GM19372 (cell line): Measurements from ENCODE around the gene CRYGA.

Experiments used
- ATAC-seq: cut with Tn5 transposase; IDR thresholded peaks from one replicate; pipeline ENCODE4 v1.9.1; 2021; ENCODE audit warnings: mild to moderate bottlenecking, low read depth, moderate library complexity; ENCODE audit not compliant: unreplicated experiment

Gene CRYGA, protein sequence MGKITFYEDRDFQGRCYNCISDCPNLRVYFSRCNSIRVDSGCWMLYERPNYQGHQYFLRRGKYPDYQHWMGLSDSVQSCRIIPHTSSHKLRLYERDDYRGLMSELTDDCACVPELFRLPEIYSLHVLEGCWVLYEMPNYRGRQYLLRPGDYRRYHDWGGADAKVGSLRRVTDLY

DNA sequence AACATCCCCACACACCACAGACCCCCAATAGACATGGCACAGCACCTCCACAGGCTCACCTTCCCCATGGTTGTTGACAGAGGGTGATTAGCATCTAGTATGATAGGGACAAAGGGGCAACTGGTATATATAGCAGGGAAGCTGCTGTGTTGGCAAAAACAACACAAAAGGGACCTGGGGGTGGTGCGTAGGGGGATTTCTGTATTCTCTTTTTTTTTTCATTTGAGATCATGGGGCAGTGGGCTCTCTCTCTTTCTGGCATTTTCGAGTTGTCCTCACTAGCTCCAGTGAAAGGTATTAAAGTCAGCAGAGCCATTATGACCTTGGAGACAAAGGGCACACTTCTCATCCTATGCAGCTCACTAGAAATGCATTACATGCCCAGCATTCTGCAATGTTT is at the start of gene CRYGA:
TSS of gene CRYGA (minus strand) at position 101 of the 400 bp plus-strand sequence. CDS start at position 68, 33 bp downstream.
- no peak for ATAC-seq

DNA sequence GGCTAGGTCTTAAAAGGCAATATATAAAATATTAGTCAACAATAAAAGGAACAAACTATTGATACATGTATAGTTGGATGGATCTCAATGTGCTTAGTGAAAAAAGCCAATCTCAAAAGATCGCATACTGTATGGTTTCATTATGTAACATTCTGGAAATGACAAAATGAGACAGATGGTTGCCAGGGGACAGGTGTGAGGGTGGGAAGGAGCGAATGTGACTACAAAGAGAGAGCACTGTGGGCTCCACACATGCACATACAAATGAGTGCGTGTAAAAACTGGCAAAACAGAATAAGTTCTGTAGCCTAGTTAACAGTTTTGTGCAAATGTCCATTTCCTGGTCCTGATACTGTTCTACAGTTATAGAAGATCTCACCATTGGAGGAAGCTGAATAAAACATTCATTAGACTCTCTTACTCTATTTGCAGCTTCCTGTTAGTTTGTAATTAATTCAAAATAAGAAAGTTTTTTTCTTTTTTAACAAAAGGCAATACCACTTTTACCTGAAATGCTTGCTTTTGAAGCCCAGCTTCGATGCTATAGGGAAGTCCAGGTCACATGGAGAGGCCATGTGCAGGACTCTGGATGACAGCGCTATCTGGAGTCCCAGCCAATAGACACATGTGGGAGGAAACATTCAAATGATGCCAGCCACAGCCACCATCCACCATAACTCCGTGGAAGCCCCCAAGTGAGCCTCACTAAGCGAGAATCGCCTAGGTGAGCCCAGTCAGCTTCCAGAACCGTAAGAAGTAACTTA is 47.5 kb upstream of the CRYGA start:
- ATAC-seq = no peak

DNA sequence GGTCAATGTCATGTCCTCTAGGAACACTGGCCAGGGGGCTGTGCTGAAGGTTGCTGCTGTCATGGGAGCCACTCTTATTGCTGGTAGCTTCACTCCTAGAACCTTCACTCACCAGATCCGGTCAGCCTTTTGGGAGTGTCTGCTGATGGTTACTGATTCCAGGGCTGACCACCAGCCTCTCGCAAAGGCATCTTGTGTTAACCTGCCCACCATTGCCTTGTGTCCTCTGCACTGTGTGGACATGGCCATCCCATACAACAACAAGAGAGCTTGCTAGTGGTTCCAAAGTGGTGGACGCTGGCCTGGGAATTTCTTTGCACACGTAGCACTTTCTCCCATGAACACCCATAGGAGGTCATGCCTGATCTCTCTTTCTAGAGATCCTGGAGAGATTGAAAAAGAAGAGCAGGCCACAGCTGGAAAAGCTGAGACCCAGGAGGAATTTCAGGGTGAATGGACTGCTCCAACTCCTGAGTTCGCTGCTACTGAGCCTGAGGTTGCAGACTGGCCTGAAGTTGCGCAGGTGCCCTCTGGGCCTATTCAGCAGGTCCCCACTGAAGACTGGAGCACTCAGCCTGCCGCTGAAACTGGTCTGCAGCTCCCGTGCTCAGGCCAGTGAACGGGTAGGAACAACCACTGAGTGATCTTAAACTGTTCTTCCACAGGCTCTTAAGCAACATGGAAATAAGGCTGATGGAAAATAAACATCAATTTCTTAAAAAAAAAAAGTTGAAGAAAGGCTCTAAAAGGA is 45.1 kb upstream of the CRYGA start:
- no peak for ATAC-seq

DNA sequence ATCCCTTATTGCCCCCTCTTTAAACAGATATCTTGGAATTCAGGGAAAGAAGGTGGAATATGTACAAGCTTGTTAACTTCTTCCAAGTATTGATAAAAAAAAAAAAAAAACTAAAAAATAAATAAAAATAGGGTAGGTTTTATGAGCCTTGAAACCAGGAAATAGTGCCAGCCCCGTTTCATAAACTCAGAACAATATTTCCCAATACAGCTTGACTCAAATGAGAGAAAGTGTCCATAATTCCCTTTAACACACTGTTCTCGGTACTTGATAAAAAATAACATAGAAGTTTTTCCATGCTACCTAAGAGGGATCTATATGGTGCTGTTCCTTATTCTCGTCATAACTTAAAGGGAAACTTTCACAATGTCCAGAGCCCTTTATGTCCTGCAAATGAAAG is 44.4 kb upstream of the CRYGA start:
- ATAC-seq = no peak

DNA sequence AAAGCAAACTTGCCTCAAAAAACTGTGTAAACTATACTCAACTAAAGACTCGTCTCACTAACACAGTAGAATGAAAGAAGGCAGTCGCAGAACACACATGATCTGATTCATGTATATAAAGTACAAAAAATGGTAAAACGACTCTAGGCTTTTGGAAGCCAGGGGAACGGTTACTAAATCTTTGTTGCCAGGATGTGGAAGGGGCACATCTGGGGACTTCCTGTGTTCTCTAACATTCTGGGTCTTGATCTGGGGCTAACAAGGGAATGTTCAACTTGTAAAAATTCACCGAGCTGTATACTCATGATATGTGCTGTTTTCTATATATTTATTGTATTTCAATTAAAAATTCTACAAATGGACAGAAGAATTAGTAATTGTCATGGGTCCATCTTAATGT is 40.8 kb upstream of the CRYGA start:
- ATAC-seq = no peak

DNA sequence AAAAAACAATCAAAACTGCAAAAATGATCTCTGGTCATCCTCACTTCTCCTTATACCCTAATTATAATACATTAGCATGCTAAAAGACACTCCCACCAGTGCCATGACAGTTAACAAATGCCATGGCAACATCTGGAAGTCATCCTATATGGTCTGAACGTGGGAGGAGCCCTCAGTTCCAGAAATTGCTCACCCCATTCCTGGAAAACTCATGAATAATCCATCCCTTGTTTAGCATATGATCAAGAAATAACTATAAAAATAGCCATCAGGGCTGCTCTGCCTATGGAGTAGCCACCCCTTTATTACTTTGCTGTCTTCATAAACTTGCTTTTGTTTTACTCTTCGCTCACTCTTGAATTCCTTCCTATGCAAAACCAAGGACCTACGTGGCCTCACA is 32.1 kb upstream of the CRYGA start:
- no peak for ATAC-seq

DNA sequence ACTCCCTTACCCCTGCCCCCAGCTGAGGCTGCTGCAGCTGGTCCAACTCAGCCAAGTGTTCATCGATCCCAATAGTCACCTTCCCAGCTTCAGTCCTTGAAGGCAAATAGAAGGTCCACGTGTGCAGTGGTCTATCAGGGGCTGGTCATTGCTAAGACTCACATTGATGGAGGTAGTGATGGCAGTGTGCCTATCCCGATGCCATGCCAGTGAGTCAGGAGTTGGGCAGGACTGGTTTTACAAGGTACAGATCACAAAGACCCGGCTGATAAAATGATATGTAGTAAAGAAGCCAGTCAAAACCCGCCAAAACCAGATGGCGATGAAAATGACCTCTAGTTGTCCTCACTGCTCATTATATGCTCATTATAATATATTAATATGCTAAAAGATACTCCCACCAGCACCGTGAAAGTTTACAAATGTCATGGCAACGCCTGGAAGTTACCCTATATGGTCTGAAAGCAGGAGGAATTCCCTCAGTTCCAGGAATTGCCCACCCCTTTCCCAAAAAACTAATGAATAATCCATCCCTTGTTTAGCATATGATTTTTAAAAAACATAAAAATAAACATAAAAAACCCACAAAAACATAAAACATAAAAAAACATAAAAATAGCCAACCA is 29.3 kb upstream of the CRYGA start:
- ATAC-seq = no peak

DNA sequence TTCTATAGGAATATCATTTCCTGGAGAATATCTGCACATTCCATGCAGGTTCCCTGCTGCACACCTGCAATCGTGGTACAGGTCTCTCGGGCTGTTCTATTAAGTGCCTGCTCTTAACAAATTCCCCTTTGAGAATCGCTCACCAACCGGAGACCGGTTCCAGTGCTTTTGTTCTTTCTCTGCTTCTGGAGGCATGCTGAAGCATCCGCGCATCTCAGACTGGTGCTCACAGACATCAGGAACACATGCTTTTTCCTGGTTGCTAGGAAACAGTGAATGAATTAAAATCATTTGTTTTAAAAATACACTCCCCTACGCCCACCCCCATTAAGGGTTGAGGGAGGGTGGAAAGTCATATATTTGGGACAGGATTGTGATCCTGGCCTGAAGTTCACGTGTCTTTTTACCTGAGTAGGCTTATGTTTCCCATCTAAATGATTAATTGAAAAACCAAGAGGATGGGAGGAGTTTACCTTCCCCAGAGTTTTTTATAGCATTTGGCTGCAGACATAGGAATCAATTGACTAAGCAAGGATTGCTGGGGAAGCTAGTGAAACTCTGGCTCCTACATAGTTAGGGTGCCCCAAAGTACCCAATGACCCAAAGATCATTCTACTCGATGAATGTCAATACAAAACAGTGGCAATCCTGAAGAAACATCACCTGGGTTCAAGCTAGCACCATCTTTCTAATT is 26.6 kb upstream of the CRYGA start, which contains the start of gene C2orf80:
TSS of gene C2orf80 (minus strand) at position 221 of the 694 bp plus-strand sequence. CDS start 3,044 bp downstream, outside the sequence.
- ATAC-seq = no peak

DNA sequence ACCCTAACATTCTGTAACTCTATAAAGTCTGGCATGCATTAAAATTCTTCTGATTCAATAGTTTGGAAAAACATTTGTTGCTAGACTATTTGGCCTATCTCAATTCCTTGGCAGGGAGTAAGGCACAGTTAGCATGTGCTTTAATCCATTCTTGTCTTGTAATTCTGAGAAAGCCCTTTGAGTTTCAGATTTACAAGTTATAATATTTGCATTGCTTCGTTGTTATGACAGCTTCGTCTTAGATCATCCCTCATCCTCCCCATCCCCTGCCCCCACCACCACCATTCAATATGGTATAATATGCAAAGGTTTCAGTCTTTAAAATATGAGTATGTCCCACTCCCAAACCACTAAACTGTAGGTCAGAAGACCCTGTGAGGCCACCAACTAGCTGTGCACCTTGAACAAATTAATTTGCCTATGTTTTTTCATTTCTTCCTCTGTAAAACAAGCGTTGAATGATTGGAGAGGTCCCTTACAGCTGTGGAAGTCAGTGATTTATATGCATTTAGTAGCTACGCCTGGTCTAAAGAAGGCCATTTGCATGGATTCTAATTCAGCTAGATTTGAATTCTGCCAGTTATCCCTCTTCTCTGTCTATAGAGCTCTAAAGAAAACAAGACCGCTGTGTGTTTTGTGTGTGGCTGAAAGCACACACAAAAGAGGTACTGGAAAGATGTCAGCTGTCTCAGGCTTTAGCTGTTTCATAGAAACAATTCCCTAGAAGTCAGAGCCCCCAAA is 25.9 kb upstream of the CRYGA start:
- ATAC-seq = no peak

DNA sequence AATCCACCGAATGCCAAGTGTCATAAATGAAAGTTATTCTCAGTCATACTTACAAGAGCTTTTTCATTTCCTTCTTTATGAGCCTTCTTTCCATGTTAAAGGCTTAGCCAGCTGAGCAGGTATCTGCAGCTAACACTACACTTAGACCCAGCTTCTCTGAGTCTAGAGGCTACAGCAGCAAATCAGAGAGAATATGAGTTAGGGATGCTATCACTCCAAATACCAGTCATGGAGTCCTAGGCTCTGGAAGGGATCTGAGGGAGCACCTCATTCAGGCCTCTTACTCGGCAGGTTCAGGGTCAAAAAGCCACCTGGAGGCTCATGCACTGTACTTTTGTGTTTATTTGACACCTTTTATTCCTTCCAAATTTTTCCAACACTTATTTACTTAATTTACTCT is 23.5 kb upstream of the CRYGA start:
- no peak for ATAC-seq

DNA sequence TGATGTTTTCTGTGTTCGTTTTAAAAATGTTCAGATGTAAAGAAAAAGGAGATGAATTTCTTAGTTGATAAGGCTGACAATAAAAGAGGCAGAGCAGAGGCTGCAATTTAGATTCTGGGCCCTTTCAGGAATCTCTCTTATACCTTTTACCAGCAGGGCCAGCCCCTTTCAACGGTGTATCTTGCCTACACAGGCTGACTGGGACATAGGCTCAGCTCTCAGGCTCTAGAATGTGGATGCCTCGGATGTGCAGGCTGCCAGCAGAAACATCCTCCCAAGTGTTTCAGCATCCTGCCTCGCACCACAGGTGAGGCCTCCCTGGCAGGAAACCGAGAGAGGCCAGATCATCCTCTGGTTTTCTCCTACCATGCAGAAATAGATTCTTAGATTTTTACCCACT is 23.1 kb upstream of the CRYGA start:
- no peak for ATAC-seq

DNA sequence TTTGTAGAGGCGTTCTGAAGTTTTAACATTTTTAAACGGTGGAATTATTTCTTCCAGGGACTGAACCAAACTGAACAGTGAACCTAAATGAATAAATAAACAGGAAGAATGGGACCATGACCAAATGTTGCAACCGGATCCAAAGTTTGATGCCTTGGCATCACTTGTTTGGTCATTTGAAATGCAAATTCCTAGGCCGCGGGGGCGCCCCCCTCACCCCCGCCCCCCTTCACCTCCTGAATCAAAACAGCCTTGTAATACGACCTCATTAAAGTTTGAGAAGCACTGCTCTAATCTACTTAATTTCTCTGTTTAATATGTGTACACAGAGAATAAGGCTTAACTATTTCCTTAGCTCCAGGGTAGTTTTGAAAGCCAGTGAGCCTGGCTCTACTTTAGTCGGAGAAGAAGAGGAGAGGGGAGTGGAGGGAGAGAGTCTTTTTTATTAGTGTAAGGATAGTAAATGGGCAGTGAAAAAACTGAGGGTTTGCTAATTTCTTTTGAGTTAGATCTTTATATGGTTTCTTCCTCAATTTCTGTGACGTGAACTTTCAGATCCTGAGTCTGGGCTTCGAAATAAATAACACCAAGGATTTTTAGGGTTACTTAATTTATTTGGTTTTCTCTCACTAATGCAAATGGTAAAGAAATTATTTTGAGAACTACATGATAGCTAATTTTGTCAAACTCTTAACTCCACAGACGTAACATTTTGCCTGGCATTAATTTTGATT is 20.8 kb upstream of the CRYGA start:
- ATAC-seq = no peak

DNA sequence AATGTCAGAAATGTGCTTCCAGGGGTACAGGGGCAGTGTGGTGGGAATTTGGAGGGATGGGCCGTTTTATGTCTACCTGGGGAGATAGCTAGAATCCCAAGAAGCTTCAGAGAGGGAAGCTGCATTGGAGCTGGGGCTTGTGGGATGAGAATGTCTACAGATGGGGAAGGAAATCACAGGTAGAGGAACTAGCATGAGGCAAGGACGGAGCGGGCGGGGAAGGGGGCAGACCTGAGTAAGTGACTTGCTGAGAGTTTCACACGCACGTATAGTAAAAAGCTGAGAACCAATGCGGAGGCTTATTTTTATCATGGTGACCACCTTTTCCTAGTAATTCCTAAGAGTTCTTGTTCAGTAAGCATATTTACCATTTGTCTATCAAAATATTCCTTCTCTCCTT is 20.1 kb upstream of the CRYGA start:
- ATAC-seq = no peak

DNA sequence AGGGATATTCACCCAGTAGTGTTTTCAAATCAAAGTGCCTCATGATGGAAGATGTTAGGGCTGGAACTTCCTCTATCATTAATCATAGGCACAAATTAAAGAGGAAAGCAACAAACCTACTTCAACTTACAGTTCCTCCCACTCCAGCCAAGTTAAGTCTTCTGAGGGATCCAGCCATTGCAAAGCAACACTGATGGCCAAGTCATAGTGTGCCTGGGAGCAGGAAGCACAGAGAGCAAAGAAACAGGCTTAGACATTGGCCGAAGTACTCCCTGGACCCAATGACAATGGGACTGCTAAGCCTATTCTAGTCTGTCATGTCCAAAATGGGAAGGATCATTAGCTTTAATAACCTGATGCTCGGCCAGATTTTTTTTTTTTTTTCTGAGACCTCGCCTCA is 19.4 kb upstream of the CRYGA start:
- no peak for ATAC-seq

DNA sequence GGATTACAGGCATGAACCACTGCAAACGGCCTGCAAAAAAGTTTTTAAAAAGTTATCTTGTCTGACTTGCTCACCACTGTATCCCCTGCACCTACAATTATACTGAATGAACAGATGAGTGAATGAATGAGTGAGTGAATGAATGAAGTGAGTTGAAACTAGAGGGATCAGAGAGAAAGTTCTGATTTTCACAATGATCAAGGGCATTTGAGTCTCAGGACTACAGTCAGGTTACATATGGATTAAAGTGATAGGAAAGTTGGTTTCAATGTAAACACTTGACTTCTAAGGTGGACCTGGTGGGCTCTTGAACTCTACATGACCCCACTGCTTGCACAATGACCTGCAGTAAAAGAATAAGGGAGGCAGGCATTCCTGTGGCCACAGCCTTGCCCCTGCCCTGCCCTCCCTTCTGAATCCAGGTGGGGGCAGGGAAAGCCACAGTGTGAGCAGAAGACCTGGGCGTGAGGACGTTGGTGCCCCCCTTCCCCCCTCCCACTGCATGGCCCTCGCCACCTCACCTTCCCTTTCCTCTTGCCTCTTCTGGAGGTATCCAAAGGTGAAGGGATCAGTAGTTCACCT is 15.7 kb upstream of the CRYGA start:
- no peak for ATAC-seq

DNA sequence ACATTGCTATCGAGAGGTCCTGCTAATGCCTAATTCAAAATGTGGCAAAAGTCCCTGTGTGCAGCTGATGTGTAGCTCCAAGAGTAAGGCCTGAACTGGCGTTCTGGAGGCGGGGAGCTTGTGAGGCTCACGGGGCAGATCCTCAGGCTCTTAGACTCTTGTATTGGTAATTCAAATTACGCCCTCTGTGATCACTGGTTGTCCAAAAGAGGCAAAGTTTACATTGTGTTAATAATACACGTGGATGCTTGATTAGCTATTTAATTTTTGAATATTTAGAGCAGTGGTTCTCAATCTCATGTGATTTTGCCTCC is 12.4 kb upstream of the CRYGA start:
- ATAC-seq = no peak

DNA sequence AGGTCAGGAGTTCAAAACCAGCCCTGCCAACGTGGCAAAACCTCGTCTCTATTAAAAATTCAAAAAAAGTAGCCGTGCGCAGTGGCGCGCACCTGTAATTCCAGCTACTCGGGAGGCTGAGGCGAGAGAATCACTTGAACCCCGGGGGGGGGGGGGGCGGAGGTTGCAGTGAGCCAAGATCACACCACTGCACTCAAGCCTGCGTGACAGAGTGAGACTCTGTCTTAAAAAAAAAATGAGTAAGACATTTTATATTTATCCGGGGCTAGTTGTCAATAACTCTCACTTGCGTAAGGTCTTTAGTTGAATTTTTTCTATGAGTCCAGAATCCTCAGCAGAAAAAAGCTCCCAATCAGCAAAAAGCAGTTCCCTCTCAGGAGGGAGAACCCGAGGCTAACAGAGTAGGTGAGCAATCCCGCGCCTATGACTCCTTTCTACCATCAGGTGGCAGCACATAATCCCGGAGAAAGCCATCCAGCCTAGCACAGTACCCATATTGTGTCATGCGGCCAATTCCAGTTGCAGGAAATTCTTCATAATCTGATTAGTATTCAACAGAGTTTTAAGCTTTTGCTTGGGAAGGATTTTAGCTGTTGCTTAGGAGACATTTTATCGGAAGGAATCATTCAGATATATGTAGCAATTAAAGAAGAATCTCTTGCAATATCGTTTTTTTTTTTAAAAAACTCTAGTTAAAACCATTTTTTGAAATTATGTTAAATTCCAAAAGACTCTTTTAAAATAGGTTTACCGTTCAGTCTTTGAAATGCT is 11.9 kb upstream of the CRYGA start:
- ATAC-seq = peak; percentile 99

DNA sequence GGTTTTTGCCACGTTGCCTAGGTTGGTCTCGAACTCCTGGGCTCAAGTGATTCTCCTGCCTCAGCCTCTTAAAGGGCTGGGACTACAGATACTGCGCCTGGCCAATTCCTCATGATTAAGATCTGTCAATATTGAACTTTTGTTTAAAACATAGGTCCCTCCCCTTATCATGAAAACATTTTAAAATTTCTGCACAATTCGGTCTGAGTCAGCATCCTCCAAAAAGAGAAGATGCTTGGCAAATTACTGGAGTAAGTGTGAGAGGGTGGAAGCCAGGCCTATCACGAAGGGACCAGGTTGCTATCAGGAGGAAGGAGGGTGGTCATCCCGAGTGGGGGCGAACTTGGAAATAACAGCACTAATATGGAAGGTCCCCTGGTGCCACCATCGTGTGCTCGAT is 10.8 kb upstream of the CRYGA start:
- no peak for ATAC-seq
